Measurements from ENCODE around the gene TLR2. TPM values are rescaled to one million over a fixed set of nuclear protein-coding genes. Genes with fewer than 3 reads are reported as not detected.

TLR2 gene
- total RNA-seq, 1 experiment from 2014 or later = 0.90 TPM

DNA sequence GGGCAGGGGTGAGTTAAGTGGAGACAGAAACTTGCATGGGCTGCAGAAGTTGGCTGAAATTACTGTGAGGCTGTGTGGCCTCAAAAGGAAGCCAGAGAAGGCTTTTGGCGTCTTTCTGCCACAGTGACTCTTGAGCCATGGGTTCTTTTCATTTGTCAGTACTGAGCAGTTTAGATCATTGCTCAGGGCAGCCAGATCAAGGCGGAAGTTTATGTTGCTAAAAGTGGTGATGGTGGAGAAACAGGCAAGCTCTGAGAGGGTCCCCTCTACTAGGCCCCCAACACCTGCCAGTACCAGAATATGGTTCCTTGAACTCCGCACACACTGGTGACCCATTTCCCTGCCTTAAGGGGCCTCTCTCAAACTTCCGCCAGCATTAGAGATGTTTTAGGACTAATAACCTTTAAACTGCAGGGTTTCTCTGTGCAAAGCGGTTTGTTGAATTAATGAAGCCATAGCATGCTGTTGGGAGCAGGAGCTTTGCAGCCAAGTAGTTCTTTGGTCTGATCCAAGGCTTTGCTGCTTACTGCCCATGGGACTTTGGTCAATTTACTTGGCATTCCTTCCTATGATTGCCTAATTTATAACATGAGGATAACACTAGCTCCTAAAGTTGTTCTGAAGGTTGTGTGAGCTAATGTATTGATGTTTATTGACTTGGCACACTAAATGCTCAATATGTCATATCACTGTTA, 41.2 kb downstream of the TLR2 start:
- no peak overlapping the region for H2BK15ac ChIP-seq (ENCODE audit: low read depth, low read length)
- no peaks in the 10 kb centered on the region for H3K9me3 ChIP-seq (ENCODE audit: control insufficient read depth, low read depth, low read length)
- no peak overlapping the region for H3K23ac ChIP-seq (ENCODE audit: insufficient read length, low read depth, low read length)
- H3K18ac ChIP-seq (ENCODE audit: insufficient read length, low read depth, low read length) = no peak overlapping the region
- H4K91ac ChIP-seq (ENCODE audit: insufficient read length, low read depth, low read length) = no peak overlapping the region
- Mint-ChIP-seq H3K27ac (no peak overlapping the region), H3K36me3 (ENCODE audit: insufficient read depth in 1 of 3, low read depth in 3 of 3) (no peaks in the 10 kb centered on the region), H3K4me3 (no peak overlapping the region), H3K4me1 (no peaks in the 10 kb centered on the region), H3K27me3 (ENCODE audit: low read depth) (peaks cover 2% of the 10 kb centered on the region), H3K9me3 (no peaks in the 10 kb centered on the region)
- H3K4ac ChIP-seq (ENCODE audit: low read depth, low read length) = no peak overlapping the region
- H2BK20ac ChIP-seq (ENCODE audit: low read depth, low read length, poor library complexity, severe bottlenecking) = no peak overlapping the region
- H2BK120ac ChIP-seq (ENCODE audit: low read depth, low read length, poor library complexity, severe bottlenecking) = no peak overlapping the region
- H2BK5ac ChIP-seq (ENCODE audit: insufficient read length, low read length) = no peak overlapping the region
- H3K4me1 ChIP-seq (ENCODE audit: insufficient read depth, low read length) = no peaks in the 10 kb centered on the region
- no peak overlapping the region for H4K8ac ChIP-seq (replicated peaks; ENCODE audit: insufficient read length, low read depth, low read length)
- no peak overlapping the region for H3K9ac ChIP-seq (ENCODE audit: extremely low read depth, insufficient read length, low read length)
- no peak overlapping the region for H2BK12ac ChIP-seq (ENCODE audit: insufficient read length, low read depth, low read length)
- WGBS (ENCODE audit: extremely low coverage, insufficient read length, low lambda C conversion rate) = no CpG with 5 or more reads among the region's 5 CpGs
- no peaks in the 10 kb centered on the region for H3K27me3 ChIP-seq (ENCODE audit: insufficient read depth, low read length)
- H3K23me2 ChIP-seq (ENCODE audit: insufficient read length, low read depth, low read length, poor library complexity, severe bottlenecking) = no peaks in the 10 kb centered on the region
- H3K14ac ChIP-seq (ENCODE audit: insufficient read depth, low read length) = no peak overlapping the region
- no peak overlapping the region for H3K4me2 ChIP-seq (ENCODE audit: insufficient read depth, insufficient read length, low read length)
- no peak overlapping the region for H2AK5ac ChIP-seq (ENCODE audit: insufficient read length, low read length)
- no peaks in the 10 kb centered on the region for H4K20me1 ChIP-seq (ENCODE audit: control insufficient read depth, insufficient read depth, insufficient read length)
- H3K79me1 ChIP-seq (ENCODE audit: insufficient read depth, low read depth, low read length, poor library complexity, severe bottlenecking) = no peaks in the 10 kb centered on the region
- H3K79me2 ChIP-seq (ENCODE audit: insufficient read depth, low read length) = no peaks in the 10 kb centered on the region
- no peak overlapping the region for H3K56ac ChIP-seq (ENCODE audit: insufficient read length, low read depth, low read length)
- DNase-seq = no peak
- H3K27ac ChIP-seq (ENCODE audit: insufficient read length, low read depth, low read length) = no peak overlapping the region
- H4K5ac ChIP-seq (ENCODE audit: insufficient read length, low read depth, low read length) = no peak overlapping the region
- TF ChIP-seq, protein P1, sequence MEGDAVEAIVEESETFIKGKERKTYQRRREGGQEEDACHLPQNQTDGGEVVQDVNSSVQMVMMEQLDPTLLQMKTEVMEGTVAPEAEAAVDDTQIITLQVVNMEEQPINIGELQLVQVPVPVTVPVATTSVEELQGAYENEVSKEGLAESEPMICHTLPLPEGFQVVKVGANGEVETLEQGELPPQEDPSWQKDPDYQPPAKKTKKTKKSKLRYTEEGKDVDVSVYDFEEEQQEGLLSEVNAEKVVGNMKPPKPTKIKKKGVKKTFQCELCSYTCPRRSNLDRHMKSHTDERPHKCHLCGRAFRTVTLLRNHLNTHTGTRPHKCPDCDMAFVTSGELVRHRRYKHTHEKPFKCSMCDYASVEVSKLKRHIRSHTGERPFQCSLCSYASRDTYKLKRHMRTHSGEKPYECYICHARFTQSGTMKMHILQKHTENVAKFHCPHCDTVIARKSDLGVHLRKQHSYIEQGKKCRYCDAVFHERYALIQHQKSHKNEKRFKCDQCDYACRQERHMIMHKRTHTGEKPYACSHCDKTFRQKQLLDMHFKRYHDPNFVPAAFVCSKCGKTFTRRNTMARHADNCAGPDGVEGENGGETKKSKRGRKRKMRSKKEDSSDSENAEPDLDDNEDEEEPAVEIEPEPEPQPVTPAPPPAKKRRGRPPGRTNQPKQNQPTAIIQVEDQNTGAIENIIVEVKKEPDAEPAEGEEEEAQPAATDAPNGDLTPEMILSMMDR (conservative IDR thresholded peaks at IDR 0.05) = no peak
- no peak overlapping the region for H2AFZ ChIP-seq (ENCODE audit: low read length)
- H3T11ph ChIP-seq (ENCODE audit: low read length) = no peak overlapping the region
